GM12873 (cell line): ENCODE measurements around the gene CEBPA.

Experiments used
- CTCF ChIP-seq: IDR thresholded peaks from 2 replicates; pipeline ENCODE4 v1.5.1; 2012; ENCODE audit warnings: low read depth, mild to moderate bottlenecking, moderate library complexity, low read length, control low read depth; ENCODE audit not compliant: insufficient read depth; ENCODE audit errors: missing control alignments

CEBPA gene

GRCh38 chr19:33334271-33334670, 31.9 kb upstream of the CEBPA start:
- TF ChIP-seq CTCF = no peak

- no peak for TF ChIP-seq CTCF
Measured at GRCh38 chr19:33333642-33334041, 31.3 kb upstream of the CEBPA start.

GRCh38 chr19:33333151-33333550, 30.8 kb upstream of the CEBPA start:
- TF ChIP-seq CTCF = no peak

- no peak for TF ChIP-seq CTCF
Measured at GRCh38 chr19:33332248-33332647, 29.9 kb upstream of the CEBPA start.

DNA sequence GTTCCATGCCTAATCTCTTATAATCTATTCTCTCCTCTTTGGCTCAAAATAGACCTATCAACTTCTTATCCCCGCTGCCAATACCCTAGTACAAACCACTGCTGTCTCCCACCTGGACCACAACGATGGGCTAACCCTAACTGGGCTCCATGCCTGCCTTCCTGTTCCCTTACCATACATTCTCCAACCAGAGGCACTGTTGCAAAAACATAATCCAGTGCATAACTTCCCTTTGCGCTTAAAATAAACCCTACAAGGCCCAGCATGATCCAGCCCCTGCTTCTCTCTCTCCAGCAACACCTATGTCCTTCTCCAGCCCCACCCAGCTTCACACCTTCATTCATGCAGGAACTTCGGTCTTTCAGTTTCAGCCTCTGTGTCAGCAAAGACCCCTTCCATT, 27.4 kb upstream of the CEBPA start:
- no peak for TF ChIP-seq CTCF

DNA sequence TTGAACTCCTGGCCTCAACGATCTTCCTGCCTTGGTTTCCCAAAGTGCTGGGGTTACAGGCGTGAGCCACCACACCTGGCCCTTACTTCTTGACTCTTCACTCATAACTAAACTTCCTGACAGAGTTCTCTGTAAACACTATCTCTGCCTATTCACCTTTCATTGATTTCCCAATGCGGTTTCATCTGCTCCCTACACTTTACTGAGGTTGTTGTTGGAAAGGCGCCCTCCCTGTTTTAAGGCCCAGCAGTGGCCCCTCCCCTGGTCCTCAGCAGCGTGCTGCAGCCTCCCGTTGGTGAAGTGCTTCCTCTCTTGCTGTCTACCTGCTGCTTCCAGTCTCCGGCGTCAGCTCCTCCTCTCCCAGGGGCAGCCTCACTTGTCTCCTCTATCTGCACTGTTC, 26.7 kb upstream of the CEBPA start:
- no peak for TF ChIP-seq CTCF

DNA sequence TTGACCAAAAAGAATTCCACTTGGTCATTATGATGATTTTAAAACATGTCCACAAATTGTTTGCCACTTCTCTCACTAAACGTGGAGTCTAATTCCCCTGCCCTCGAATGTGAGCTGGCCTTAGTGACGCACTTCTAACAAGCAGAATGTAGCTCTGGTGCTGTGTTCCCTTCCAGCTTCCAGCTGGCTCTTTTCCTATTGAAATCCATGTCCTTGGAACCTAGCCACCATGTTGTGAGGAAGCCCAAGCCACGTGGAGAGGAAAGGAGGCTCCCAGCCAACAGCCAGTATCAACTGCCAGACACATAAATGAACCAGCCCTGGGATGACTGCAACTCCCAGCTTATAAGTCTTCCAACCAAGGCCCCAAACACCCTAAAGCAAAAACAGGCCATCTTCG, 23.6 kb upstream of the CEBPA start:
- no peak for TF ChIP-seq CTCF

GRCh38 chr19:33324628-33325027, 22.3 kb upstream of the CEBPA start:
- TF ChIP-seq CTCF = no peak
